CD14-positive monocyte (primary cell): ENCODE measurements around the gene CAMKV. TPM values are rescaled to one million over a fixed set of nuclear protein-coding genes. Genes with fewer than 3 reads are reported as not detected.

Experiments
- DNase-seq, 3 donors: peaks; one replicate each; pipeline ENCODE4 v3.0.0-alpha.2; 2011 to 2022
- H2AFZ ChIP-seq: 2 replicates; pipeline ENCODE4 v1.6.0; 2012; ENCODE audit warnings: mild to moderate bottlenecking, low read depth, low read length, inconsistent platforms; ENCODE audit not compliant: insufficient read depth, poor library complexity, severe bottlenecking
- H3K27ac ChIP-seq, 2 donors: 1 replicate in 1 of 2; 2 replicates in 1 of 2; pipeline ENCODE4 v1.5.1; 2012 to 2013; ENCODE audit warnings: low read length in 2 of 2, control low read depth in 1 of 2, inconsistent platforms in 1 of 2, low read depth in 1 of 2, mild to moderate bottlenecking in 1 of 2
- H3K27me3 ChIP-seq, 2 donors: one replicate each; pipeline versions ENCODE4 v1.6.0 to v1.6.1; 2011 to 2013; ENCODE audit warnings: low read length in 2 of 2; ENCODE audit not compliant: control insufficient read depth in 2 of 2, insufficient read depth in 2 of 2
- H3K36me3 ChIP-seq, 2 donors: replicated peaks in 1 of 2; 1 replicate in 1 of 2; 2 replicates in 1 of 2; pipeline versions ENCODE4 v1.5.1 to v1.6.1; 2012 to 2013; ENCODE audit warnings: low read length in 2 of 2, control low read depth in 1 of 2, inconsistent platforms in 1 of 2, mild to moderate bottlenecking in 1 of 2; ENCODE audit not compliant: insufficient read depth in 2 of 2, control insufficient read depth in 1 of 2
- H3K4me1 ChIP-seq, 2 donors: 1 replicate in 1 of 2; 2 replicates in 1 of 2; pipeline versions ENCODE4 v1.5.1 to v1.6.1; 2012 to 2013; ENCODE audit warnings: low read length in 2 of 2, control low read depth in 1 of 2, inconsistent platforms in 1 of 2, mild to moderate bottlenecking in 1 of 2, moderate library complexity in 1 of 2; ENCODE audit not compliant: insufficient read depth in 2 of 2, control insufficient read depth in 1 of 2
- H3K4me2 ChIP-seq: replicated peaks from 2 replicates; pipeline ENCODE3; 2012; ENCODE audit warnings: low read length, moderate library complexity, mild to moderate bottlenecking; ENCODE audit not compliant: poor library complexity, severe bottlenecking; ENCODE audit errors: extremely low read depth
- H3K4me3 ChIP-seq, 3 experiments: fragments of 200-600 bp in 1 of 3; sonication (generic) in 1 of 3; replicated peaks in 1 of 3; 1 replicate in 2 of 3; 2 replicates in 1 of 3; pipeline ENCODE4 v1.5.1; 2011 to 2013; ENCODE audit warnings: low read length in 3 of 3, mild to moderate bottlenecking in 3 of 3, control low read depth in 2 of 3, low read depth in 2 of 3, inconsistent platforms in 1 of 3, moderate library complexity in 1 of 3
- H3K79me2 ChIP-seq: 2 replicates; pipeline ENCODE4 v1.6.0; 2012; ENCODE audit warnings: mild to moderate bottlenecking, control low read depth, inconsistent platforms, low read length, moderate library complexity; ENCODE audit not compliant: insufficient read depth
- H3K9ac ChIP-seq: 2 replicates; pipeline ENCODE4 v1.6.0; 2017; ENCODE audit warnings: low read length, mild to moderate bottlenecking; ENCODE audit not compliant: insufficient read depth, poor library complexity, severe bottlenecking
- H3K9me3 ChIP-seq, 2 donors: replicated peaks in 1 of 2; 1 replicate in 1 of 2; 2 replicates in 1 of 2; pipeline versions ENCODE4 v1.5.1 to v1.6.1; 2012 to 2013; ENCODE audit warnings: low read length in 2 of 2, control low read depth in 1 of 2; ENCODE audit not compliant: control insufficient read depth in 1 of 2, insufficient read depth in 1 of 2
- H4K20me1 ChIP-seq: 2 replicates; pipeline ENCODE4 v1.6.0; 2012; ENCODE audit warnings: mild to moderate bottlenecking, low read length, control low read depth, moderate library complexity; ENCODE audit not compliant: insufficient read depth
- H3K27ac Mint-ChIP-seq, 7 donors: one replicate each; pipeline ENCODE4 v1.8.0; 2020; ENCODE audit warnings: mild to moderate bottlenecking in 7 of 7, mixed read lengths in 7 of 7, moderate library complexity in 6 of 7, inconsistent platforms in 2 of 7
- H3K27me3 Mint-ChIP-seq, 3 donors: one replicate each; pipeline ENCODE4 v1.8.0; 2021 to 2022; ENCODE audit warnings: low read depth in 3 of 3, mild to moderate bottlenecking in 3 of 3, mixed read lengths in 3 of 3, moderate library complexity in 3 of 3, inconsistent platforms in 1 of 3
- H3K36me3 Mint-ChIP-seq, 2 donors: one replicate each; pipeline ENCODE4 v1.8.0; 2020; ENCODE audit warnings: mixed read lengths in 2 of 2, inconsistent platforms in 1 of 2, mild to moderate bottlenecking in 1 of 2
- H3K4me1 Mint-ChIP-seq: one replicate; pipeline ENCODE4 v1.8.0; 2020; ENCODE audit warnings: mild to moderate bottlenecking, mixed read lengths
- H3K4me3 Mint-ChIP-seq, 2 donors: one replicate each; pipeline ENCODE4 v1.8.0; 2020; ENCODE audit warnings: mild to moderate bottlenecking in 2 of 2, mixed read lengths in 2 of 2, moderate library complexity in 1 of 2
- H3K9me3 Mint-ChIP-seq, 7 donors: one replicate each; pipeline ENCODE4 v1.8.0; 2020 to 2022; ENCODE audit warnings: mixed read lengths in 7 of 7, mild to moderate bottlenecking in 6 of 7, moderate library complexity in 6 of 7, inconsistent platforms in 2 of 7
- CTCF ChIP-seq: fragments of 200-600 bp; IDR thresholded peaks from one replicate; pipeline ENCODE4 v1.8.0; 2022; ENCODE audit warnings: antibody characterized with exemption, mild to moderate bottlenecking
- WGBS: methylation state at CpG from one replicate; pipeline ENCODE4 v1.1.5; 2013; ENCODE audit warnings: missing lambda C conversion rate; ENCODE audit not compliant: insufficient coverage; 5-methylcytosine and 5-hydroxymethylcytosine counted together
- intact Hi-C, 2 donors: fragments of 100-400 bp; cut with micrococcal nuclease; formaldehyde crosslinking; loops; one replicate each; pipeline versions ENCODE4 v1.15.0 to v1.15.1; 2023
- polyA plus RNA-seq, 3 donors: library from polyadenylated mRNA; depleted of rRNA in 1 of 3; unstranded in 2 of 3; stranded (reverse) in 1 of 3; fragments of 300-500 nt in 2 of 3; fragments of >200 nt in 1 of 3; fragmentation: Illumina TruSeq in 2 of 3; gene quantifications; 1 replicate in 2 of 3; 2 replicates in 1 of 3; pipeline ENCODE4 v1.2.3, GENCODE V29; 2012 to 2021

The CAMKV gene
- polyA plus RNA-seq, 3 donors: 0.03 to 0.10 TPM; not detected in 1

- H3K4me2 ChIP-seq: no peak overlapping the region
- Mint-ChIP-seq H3K27ac (no peak overlapping the region), H3K4me1 (no peaks in the 10 kb centered on the region), H3K36me3 (no peaks in the 10 kb centered on the region), H3K27me3 (peaks cover 3 to 5% (median 3%) of the 10 kb centered on the region in 3 donors), H3K4me3 (no peak overlapping the region), H3K9me3 (no peaks in the 10 kb centered on the region)
- H3K9me3 ChIP-seq: no peaks in the 10 kb centered on the region
- no peaks in the 10 kb centered on the region for H3K4me1 ChIP-seq
- H3K9ac ChIP-seq: no peak overlapping the region
- H2AFZ ChIP-seq: no peak overlapping the region
- no peak overlapping the region for H3K27ac ChIP-seq
- H3K79me2 ChIP-seq: no peaks in the 10 kb centered on the region
- WGBS: 94% methylated on average over 3 of the region's 5 CpGs
- no peak overlapping the region for H3K4me3 ChIP-seq
- no peak for TF ChIP-seq CTCF
- no peak for DNase-seq
- no peaks in the 10 kb centered on the region for H4K20me1 ChIP-seq
- no peaks in the 10 kb centered on the region for H3K27me3 ChIP-seq
- intact Hi-C loops: no loop called here
- H3K36me3 ChIP-seq: no peaks in the 10 kb centered on the region
These were observed 26.6 kb upstream of the CAMKV start for GRCh38 chr3:49896345-49896744.

GRCh38 chr3:49895791-49896190, 26.1 kb upstream of the CAMKV start:
- Histone ChIP-seq H2AFZ (no peak overlapping the region), H4K20me1 (no peaks in the 10 kb centered on the region), H3K79me2 (no peaks in the 10 kb centered on the region), H3K4me1 (no peaks in the 10 kb centered on the region), H3K36me3 (no peaks in the 10 kb centered on the region), H3K9me3 (no peaks in the 10 kb centered on the region), H3K27ac (no peak overlapping the region), H3K4me2 (no peak overlapping the region), H3K27me3 (no peaks in the 10 kb centered on the region), H3K4me3 (no peak overlapping the region), H3K9ac (no peak overlapping the region)
- no peak for TF ChIP-seq CTCF
- no peak overlapping the region for H3K4me3 Mint-ChIP-seq
- no peaks in the 10 kb centered on the region for H3K36me3 Mint-ChIP-seq
- no peak overlapping the region for H3K27ac Mint-ChIP-seq
- H3K27me3 Mint-ChIP-seq: peaks cover 2 to 5% (median 3%) of the 10 kb centered on the region in 3 donors
- no peak for DNase-seq
- no peaks in the 10 kb centered on the region for H3K9me3 Mint-ChIP-seq
- intact Hi-C loops: no loop called here
- H3K4me1 Mint-ChIP-seq: no peaks in the 10 kb centered on the region
- WGBS: 96% methylated on average over 9 of the region's 9 CpGs
